ENCODE results near the gene PBLD. TPM values are rescaled to one million over a fixed set of nuclear protein-coding genes. Genes with fewer than 3 reads are reported as not detected.

The PBLD gene
- total RNA-seq, 1 experiment from 2014 or later: 7.2 TPM

Other genes starting within 250 kb of the PBLD start
- gene MYPN, start 223.4 kb downstream of the PBLD start, total RNA-seq (2014; rRNA removed; shearing (Covaris generic); ENCODE audit: low replicate concordance): not detected in 2 replicates
- not detected in 2 replicates for gene ATOH7, start 100.8 kb downstream of the PBLD start, total RNA-seq (2014; rRNA removed; shearing (Covaris generic); ENCODE audit: low replicate concordance)
- gene HNRNPH3, start 864 bp downstream of the PBLD start, total RNA-seq (2014; rRNA removed; shearing (Covaris generic); ENCODE audit: low replicate concordance): 24.1 and 38.1 TPM in 2 replicates
- 10.0 and 30.6 TPM in 2 replicates for gene RUFY2, start 74.3 kb upstream of the PBLD start, total RNA-seq (2014; rRNA removed; shearing (Covaris generic); ENCODE audit: low replicate concordance)
- 11.5 and 27.7 TPM in 2 replicates for gene DNA2, start 139.0 kb upstream of the PBLD start, total RNA-seq (2014; rRNA removed; shearing (Covaris generic); ENCODE audit: low replicate concordance)
- 9.6 and 13.9 TPM in 2 replicates for gene SLC25A16, start 194.6 kb upstream of the PBLD start, total RNA-seq (2014; rRNA removed; shearing (Covaris generic); ENCODE audit: low replicate concordance)
- 2.2 and 5.4 TPM in 2 replicates for gene TET1, start 227.4 kb upstream of the PBLD start, total RNA-seq (2014; rRNA removed; shearing (Covaris generic); ENCODE audit: low replicate concordance)